SH-SY5Y (cell line): Measurements from ENCODE around the gene ISOC2.

Experiments
- GATA2 ChIP-seq: IDR thresholded peaks from 2 replicates; pipeline ENCODE4 v1.6.1; 2011; ENCODE audit warnings: mild to moderate bottlenecking, low read depth, low read length
- GATA3 ChIP-seq: IDR thresholded peaks from 2 replicates; pipeline ENCODE4 v1.6.1; 2011; ENCODE audit warnings: low read depth, mild to moderate bottlenecking, low read length, moderate library complexity

DNA sequence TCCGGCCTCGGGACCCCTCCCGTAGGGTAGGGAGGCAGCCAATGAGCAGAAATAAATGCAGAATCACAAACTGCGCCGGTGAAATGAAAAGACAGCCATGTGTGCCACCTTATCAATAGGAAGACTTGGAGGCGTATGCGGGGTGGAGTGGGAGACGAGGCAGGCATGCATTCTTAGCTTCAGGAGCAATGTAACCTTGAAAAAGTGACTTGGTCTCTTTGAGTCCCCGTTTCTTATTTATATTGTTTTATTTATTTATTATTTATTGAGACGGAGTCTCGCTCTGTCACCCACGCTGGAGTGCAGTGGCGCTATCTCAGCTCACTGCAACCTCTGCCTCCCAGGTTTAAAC lies 42.8 kb upstream of the ISOC2 start:
- TF ChIP-seq GATA3 (no peak), GATA2 (no peak)
